ENCODE measurements around the gene DIPK1A.

Gene DIPK1A

DNA sequence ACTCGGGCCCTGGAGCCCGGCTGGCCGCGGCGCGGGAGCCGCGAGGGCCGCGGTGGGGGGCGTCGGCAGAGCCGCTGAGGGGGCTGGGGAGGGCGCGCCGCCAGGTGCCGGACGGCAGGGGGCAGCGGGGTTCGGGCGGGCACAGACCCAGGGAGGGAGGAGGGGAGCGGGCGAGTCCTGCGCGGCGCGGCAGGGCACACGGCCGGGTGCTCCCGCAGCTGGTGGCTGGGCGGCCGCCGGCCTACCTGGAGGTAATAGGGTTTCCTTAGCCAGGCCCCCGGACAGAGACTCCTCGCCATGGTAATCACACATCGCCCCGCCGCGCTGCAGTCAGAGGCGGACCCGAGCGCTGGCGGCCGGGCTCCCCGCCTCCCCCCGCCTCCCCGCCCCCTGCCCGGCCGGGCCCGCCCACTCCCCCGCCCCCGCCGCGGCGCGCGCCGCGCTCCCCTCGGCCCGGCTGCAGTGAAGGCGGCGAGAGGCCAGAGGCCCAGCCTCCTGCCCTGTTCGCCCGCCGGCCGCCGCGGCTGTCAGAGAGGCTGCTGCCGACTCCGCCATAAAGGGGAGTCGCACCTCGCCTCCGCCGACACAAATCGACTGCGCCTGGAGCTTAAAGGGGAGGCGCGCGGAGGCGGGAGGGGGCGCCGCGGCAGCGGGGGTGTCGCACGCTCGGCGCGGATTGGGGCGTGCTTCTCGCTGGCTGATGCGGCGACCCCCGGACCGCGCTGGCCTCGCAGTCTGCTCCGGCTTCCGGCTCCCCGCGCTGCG is at the start of gene DIPK1A:
DIPK1A (minus strand) TSS at position 332 of the 765 bp plus-strand sequence; CDS start at position 299, 33 bp downstream.
- DNase-seq = no peak

DNA sequence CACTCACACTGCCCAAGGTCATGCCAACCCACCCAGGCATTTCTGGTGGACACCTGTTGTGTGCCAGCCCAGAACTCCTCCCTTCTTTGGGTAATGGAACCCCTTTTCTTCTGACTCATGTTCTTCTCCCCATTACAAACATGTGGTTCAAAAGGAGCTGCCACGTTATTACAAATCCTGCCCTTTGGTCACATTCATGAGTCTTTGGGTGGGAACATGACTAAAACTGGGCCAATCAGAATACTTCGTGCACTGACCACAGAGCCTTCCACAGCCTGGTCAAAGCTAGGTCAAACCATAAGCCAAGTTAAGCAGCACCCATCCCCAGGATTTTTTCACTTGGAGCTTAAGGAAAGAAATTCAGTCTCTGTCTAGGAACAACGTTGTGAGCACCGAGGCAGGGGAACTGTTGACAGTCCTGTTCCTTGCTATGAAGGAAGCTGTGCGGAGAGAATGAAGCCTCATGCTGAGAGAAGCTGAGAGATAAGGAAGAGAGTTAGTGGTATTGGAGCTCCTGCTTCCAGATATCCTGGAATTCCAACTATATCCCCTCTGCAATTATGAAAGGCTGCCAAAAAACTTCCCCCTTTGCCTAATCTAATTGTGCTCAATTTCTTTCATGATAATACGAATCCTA is 46.8 kb upstream of the DIPK1A start:
- DNase-seq = no peak

GRCh38 chr1:93005252-93005598 is 44.0 kb upstream of the DIPK1A start:
- DNase-seq = no peak

DNA sequence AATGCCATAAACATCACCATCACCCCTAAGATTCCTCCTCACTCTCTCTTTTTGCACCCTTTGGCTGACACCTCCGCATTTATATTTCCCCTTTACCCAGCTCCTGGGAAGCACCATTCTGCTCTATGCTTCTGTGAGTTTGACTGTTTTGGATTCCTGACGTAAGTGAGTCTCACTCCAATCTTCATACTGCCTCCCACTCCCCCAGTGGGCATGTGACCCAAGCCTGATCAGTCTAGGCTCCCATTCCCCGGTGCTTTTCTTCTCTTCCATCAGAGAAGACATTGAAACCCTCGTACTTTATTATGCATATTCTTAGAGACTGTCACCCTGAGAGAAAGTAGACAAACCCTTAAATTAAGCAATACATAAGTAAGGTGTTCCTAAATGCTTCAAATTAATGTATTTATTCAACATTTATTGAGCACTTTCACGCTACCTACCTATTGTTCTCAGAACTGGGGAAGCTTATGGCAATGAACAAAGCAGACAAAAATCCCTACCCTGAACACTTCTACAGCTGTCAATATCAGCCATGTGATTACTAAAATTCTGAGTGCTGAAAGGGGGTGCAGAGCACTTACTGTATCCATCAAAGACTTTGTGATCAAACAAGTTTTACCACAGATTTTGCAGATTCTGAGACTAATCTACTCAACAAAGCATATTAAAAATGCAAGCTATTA is 43.4 kb upstream of the DIPK1A start:
- DNase-seq = no peak

DNA sequence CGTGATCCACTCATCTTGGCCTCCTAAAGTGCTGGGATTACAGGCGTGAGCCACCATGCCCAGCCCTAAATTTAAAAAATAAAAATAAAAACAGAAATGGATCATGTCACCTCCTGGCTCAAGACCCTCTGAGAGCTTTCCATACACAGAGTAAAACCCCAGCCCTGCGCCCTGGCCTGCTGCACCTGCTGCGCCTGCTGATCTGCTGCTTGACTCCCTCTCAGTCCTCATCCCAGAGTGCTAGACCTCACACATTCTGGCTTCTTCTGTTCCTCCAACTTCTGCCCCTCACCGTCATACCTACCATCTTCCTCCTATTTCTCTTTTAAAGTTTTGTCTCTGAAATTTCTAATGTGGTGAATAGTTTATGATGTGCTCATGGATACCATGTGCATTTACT is 42.7 kb upstream of the DIPK1A start:
- no peak for DNase-seq

- DNase-seq = no peak
Measured at GRCh38 chr1:93002781-93003180, 41.5 kb upstream of the DIPK1A start.

DNA sequence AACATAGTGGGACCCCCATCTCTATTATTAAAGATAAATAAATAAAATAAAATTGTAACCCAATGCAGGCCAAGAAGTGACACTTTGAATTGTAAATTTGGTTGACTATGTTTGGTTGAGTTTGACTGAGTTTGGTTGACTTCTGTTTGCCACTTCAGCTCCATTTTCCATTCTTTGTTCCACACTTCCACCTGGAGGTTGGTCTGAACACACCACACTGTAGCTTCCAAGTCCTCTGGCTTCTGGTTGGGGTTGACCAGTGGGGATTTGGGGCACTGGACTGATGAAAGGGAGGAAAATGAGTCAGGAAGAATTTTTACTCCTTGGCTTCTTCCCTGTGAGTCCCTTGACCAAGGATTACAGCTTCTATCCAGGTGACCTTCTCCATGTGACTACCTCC is 40.6 kb upstream of the DIPK1A start:
- DNase-seq = no peak

- no peak for DNase-seq
Measured at GRCh38 chr1:93000751-93001175, 39.5 kb upstream of the DIPK1A start.

- DNase-seq = no peak
Measured at GRCh38 chr1:93000291-93000690, 39.0 kb upstream of the DIPK1A start.

- DNase-seq = no peak
Measured at GRCh38 chr1:92998821-92999220, 37.6 kb upstream of the DIPK1A start.

GRCh38 chr1:92995441-92996430 is 34.5 kb upstream of the DIPK1A start:
- DNase-seq = no peak

GRCh38 chr1:92994105-92994712 is 32.9 kb upstream of the DIPK1A start:
- no peak for DNase-seq

DNA sequence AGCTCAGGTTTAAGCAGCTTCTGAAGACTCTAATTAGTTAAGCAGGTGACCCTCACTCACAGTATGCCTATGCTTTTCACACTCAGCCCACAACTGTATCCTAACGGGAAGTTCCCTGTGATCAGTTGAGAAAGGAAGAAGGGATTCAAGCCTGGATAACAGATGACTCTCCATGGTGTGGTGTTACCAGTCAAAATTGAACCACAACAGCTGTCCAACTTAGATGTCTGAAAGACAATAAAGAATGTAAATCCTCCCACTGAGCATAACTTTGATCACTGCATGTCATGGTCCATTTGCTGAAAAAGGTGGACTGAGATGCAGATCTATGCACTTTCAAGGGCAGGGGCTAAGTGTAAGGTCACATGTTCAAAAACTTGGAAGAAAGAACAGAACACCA is 32.3 kb upstream of the DIPK1A start:
- no peak for DNase-seq

- DNase-seq = no peak
Measured at GRCh38 chr1:92992877-92993276, 31.6 kb upstream of the DIPK1A start.

GRCh38 chr1:92992054-92992453 is 30.8 kb upstream of the DIPK1A start:
- no peak for DNase-seq

DNA sequence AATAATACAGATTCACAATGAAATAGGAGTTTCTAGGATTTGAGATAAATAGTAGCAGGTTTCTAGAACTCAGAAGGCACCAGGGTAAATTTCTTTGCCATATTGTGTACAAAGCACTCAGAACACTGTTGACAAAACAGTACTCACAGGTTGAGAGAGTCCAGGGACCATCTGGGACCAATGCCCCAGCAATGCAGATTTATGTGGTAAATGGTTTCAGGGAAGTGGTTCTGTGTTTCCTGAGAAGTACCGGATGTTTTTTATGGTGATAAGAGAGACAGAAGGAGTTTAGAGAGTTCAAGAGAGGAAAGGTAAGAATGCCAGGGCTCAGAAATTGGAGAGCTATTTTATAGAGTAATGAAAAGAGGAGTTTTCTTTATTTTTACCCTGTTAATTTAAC is 29.6 kb upstream of the DIPK1A start:
- no peak for DNase-seq

DNA sequence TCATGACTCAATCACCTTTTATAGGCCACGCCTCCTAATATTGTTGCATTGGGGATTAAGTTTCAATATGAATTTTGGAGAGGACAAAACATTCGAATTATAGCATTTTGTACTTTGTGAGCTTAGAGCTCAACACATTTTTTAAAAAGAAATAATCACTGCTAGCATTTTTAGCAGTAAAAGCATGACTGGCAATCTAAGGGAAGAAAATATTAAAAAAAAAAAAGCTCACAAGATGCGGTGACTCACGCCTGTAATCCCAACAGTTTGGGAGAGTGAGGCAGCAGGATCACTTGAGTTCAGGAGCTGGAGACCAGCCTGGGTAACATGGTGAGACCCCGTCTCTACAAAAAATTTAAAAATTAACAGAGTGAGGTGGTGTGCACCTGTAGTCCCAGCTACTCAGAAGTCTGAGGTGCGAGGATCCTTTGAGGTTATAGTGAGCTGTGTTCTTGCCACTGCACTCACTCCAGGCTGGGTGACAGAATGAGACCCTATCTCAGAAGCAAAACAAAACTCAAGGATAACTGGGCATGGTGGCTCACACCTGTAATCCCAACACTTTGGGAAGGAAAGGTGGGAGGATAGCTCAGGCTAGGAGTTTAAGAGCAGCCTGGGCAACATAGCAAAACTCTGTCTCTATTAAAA is 28.8 kb upstream of the DIPK1A start:
- no peak for DNase-seq

DNA sequence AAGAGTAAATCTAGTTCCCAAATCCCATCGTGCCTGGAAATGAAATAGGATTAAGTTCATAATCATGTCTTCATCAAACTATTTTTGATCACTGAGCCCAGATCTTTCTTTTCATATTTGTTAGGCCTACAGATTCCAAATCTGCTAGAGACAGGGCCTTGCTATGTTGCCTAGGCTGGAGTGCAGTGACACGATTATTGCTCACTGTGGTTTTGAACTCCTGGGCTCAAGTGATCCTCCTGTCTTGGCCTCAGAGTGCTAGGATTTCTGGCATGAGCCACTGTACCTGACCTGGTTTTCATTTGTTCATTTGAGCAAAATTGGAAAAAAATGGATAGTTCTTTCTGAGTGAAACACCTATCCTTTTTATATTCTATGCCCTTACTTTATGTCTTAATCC is 28.0 kb upstream of the DIPK1A start:
- DNase-seq = no peak

- no peak for DNase-seq
Measured at GRCh38 chr1:92987462-92987861, 26.2 kb upstream of the DIPK1A start.

- no peak for DNase-seq
Measured at GRCh38 chr1:92985101-92985500, 23.8 kb upstream of the DIPK1A start.

DNA sequence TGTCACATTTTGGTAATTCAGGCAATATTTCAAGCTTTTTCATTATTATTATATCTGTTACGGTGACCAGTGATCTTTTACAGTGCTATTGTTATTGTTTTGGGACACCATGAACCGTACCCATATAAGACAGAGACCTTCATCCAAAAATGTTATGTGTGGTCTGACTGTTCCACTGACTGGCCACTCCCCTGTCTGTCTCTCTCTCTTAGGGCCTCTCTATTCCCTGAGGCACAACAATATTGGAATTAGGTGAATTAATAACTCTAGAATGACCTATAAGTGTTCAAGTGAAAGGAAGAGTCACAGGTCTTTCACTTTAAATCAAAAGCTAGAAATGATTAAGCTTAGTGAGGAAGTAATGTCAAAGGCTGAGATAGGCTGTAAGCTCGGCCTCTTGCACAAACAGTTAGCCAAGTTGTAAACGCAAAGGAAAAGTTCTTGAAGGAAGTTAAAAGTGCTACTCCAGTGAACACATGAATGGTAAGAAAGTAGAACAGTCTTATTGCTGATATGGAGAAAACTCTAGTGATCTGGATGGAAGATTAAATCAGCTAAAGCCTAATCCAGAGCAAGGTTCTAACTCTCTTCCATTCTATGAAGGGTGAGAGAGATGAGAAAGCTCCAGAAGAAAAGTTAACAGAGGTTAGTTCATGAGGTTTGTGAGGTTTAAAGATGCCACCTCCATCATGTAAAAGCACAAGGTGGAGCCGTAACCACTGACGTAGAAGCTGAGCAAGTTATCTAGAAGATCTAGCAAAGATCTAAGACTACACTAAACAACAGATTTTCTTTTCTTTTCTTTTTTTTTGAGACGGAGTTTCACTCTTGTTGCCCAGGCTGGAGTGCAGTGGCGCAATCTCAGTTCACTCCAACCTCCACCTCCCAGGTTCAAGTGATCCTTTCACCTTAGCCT is 19.7 kb upstream of the DIPK1A start:
- no peak for DNase-seq

Data from SIG-M5 (cell line).